Measurements from ENCODE around the gene SYT8.

DNA sequence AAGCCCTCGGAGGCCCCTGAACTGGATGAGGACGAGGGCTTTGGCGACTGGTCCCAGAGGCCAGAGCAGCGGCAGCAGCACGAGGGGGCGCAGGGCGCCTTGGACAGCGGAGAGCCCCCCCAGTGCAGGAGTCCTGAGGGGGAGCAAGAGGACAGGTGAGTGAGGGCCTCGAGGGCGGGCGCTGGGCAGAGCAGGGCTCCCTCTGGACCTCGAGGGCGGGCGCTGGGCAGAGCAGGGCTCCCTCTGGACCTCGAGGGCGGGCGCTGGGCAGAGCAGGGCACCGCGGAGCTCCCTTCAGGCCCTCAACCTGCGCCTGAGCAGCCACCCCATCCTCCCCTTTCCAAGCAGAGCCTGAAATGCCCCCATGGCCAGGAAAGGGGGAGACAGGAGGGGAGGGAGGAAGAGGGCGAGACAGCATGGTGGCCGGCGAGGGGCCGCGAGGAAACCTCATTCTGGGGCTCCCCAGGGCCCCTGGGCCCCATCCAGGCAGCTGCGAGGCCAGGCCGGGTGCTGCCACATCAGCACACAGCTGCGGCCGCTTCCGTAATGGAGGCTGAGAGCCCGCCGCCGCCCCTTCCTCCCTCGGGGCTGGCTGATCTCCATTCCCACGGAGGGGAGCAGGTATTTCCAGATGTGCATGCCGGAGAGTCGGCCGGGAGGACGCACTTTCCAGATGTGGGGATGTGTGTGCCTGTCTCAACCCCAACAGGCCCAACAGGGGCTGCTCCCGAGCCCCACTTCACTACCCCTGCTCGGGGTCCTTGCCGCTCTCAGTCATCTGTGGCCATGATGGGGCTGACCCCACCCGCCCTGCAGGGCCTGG lies 46.9 kb downstream of the SYT8 start:
- TF ChIP-seq, protein P1, sequence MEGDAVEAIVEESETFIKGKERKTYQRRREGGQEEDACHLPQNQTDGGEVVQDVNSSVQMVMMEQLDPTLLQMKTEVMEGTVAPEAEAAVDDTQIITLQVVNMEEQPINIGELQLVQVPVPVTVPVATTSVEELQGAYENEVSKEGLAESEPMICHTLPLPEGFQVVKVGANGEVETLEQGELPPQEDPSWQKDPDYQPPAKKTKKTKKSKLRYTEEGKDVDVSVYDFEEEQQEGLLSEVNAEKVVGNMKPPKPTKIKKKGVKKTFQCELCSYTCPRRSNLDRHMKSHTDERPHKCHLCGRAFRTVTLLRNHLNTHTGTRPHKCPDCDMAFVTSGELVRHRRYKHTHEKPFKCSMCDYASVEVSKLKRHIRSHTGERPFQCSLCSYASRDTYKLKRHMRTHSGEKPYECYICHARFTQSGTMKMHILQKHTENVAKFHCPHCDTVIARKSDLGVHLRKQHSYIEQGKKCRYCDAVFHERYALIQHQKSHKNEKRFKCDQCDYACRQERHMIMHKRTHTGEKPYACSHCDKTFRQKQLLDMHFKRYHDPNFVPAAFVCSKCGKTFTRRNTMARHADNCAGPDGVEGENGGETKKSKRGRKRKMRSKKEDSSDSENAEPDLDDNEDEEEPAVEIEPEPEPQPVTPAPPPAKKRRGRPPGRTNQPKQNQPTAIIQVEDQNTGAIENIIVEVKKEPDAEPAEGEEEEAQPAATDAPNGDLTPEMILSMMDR (IDR thresholded peaks at IDR 0.05; ENCODE audit: low read length), result no peak
- no peak for TF ChIP-seq EZH2phosphoT487 (IDR thresholded peaks at IDR 0.05; ENCODE audit: low read length)
- no peak for TF ChIP-seq EZH2 (optimal IDR thresholded peaks at IDR 0.05; ENCODE audit: low read depth, low read length)

All from MM.1S (cell line).